HG03095 (cell line): Measurements from ENCODE around the gene UPK1A.
"Not testable (repeated sequence)": the region's sequence is repeated elsewhere in the genome, so short reads cannot be mapped to it uniquely, and the experiment has no call there.

Source experiments
- ATAC-seq: cut with Tn5 transposase; IDR thresholded peaks from one replicate; pipeline ENCODE4 v1.9.1; 2021; ENCODE audit warnings: moderate library complexity; ENCODE audit not compliant: unreplicated experiment

The UPK1A gene

GRCh38 chr19:35716801-35717664 is 50.7 kb downstream of the UPK1A start:
- peak; percentile 44 for ATAC-seq

- no peak for ATAC-seq
These were observed 51.5 kb downstream of the UPK1A start, which contains the start of gene KMT2B for GRCh38 chr19:35717665-35718344. Gene KMT2B (plus strand): TSS chr19:35718003. CDS start chr19:35718019, 16 bp downstream.

GRCh38 chr19:35718345-35719041 is 52.2 kb downstream of the UPK1A start:
- no peak for ATAC-seq

- no peak for ATAC-seq
These were observed 53.3 kb downstream of the UPK1A start for GRCh38 chr19:35719402-35720162.

- ATAC-seq = no peak
These were observed 53.8 kb downstream of the UPK1A start for GRCh38 chr19:35720163-35720524.

- no peak for ATAC-seq
These were observed 54.3 kb downstream of the UPK1A start for GRCh38 chr19:35720648-35721047.

GRCh38 chr19:35721374-35721773 is 55.1 kb downstream of the UPK1A start:
- ATAC-seq = no peak

- ATAC-seq = no peak
These were observed 56.1 kb downstream of the UPK1A start for GRCh38 chr19:35722461-35722860.

GRCh38 chr19:35722897-35723296 is 56.6 kb downstream of the UPK1A start:
- ATAC-seq = no peak

GRCh38 chr19:35723671-35724070 is 57.4 kb downstream of the UPK1A start:
- no peak for ATAC-seq

- ATAC-seq = not testable (repeated sequence)
These were observed 57.8 kb downstream of the UPK1A start for GRCh38 chr19:35724132-35724531.

GRCh38 chr19:35724560-35724959 is 58.2 kb downstream of the UPK1A start:
- no peak for ATAC-seq

GRCh38 chr19:35725216-35725861 is 59.0 kb downstream of the UPK1A start:
- no peak for ATAC-seq

- no peak for ATAC-seq
These were observed 61.0 kb downstream of the UPK1A start for GRCh38 chr19:35727053-35727955.
